GM21737 (cell line): ENCODE data around the gene TFB1M.

Source experiments
- ATAC-seq: cut with Tn5 transposase; IDR thresholded peaks from one replicate; pipeline ENCODE4 v1.9.1; 2021; ENCODE audit warnings: mild to moderate bottlenecking, moderate library complexity; ENCODE audit not compliant: unreplicated experiment

The TFB1M gene

GRCh38 chr6:155267411-155267810 lies 46.9 kb downstream of the TFB1M start:
- no peak for ATAC-seq

- no peak for ATAC-seq
Observed at GRCh38 chr6:155265843-155266535, 48.3 kb downstream of the TFB1M start.

- ATAC-seq = no peak
Observed at GRCh38 chr6:155264693-155265320, 49.5 kb downstream of the TFB1M start.

GRCh38 chr6:155263373-155264063 lies 50.8 kb downstream of the TFB1M start, which contains the start of gene CLDN20:
CLDN20 (plus strand) TSS chr6:155264013; CDS start chr6:155275720, 11,707 bp downstream.
- no peak for ATAC-seq

- no peak for ATAC-seq
Observed at GRCh38 chr6:155262655-155263054, 51.6 kb downstream of the TFB1M start.

- no peak for ATAC-seq
Observed at GRCh38 chr6:155261111-155261900, 53.0 kb downstream of the TFB1M start.

GRCh38 chr6:155260686-155261085 lies 53.6 kb downstream of the TFB1M start:
- ATAC-seq = peak; percentile 63

GRCh38 chr6:155259897-155260296 lies 54.4 kb downstream of the TFB1M start:
- no peak for ATAC-seq

GRCh38 chr6:155259204-155259603 lies 55.1 kb downstream of the TFB1M start:
- ATAC-seq = no peak

- ATAC-seq = no peak
Observed at GRCh38 chr6:155257796-155258195, 56.5 kb downstream of the TFB1M start.

- no peak for ATAC-seq
Observed at GRCh38 chr6:155256122-155256795, 58.0 kb downstream of the TFB1M start.

- ATAC-seq = no peak
Observed at GRCh38 chr6:155254139-155254538, 60.1 kb downstream of the TFB1M start.

GRCh38 chr6:155253337-155253736 lies 60.9 kb downstream of the TFB1M start:
- ATAC-seq = no peak

- no peak for ATAC-seq
Observed at GRCh38 chr6:155252581-155252980, 61.7 kb downstream of the TFB1M start.

GRCh38 chr6:155250701-155251381 lies 63.4 kb downstream of the TFB1M start:
- no peak for ATAC-seq

GRCh38 chr6:155248008-155249001 lies 66.0 kb downstream of the TFB1M start:
- ATAC-seq = no peak

GRCh38 chr6:155247618-155248007 lies 66.7 kb downstream of the TFB1M start:
- no peak for ATAC-seq

GRCh38 chr6:155246825-155247224 lies 67.5 kb downstream of the TFB1M start:
- ATAC-seq = no peak

- no peak for ATAC-seq
Observed at GRCh38 chr6:155245831-155246230, 68.5 kb downstream of the TFB1M start.
